GM23338 (cell line): ENCODE results near the gene CPT2. TPM values are rescaled to one million over a fixed set of nuclear protein-coding genes. Genes with fewer than 3 reads are reported as not detected.

Source experiments
- ATAC-seq: fragments of 200-7000 bp; cut with Tn5 transposase; 3 replicates; pipeline ENCODE4 v1.9.1; 2020
- DNase-seq: peaks from one replicate; pipeline ENCODE4 v3.0.0-alpha.2; 2015; ENCODE audit warnings: low spot score
- H2AFZ ChIP-seq: fragments of 200-600 bp; sonication (generic); 2 replicates; pipeline ENCODE4 v1.8.0; 2016; ENCODE audit warnings: antibody characterized with exemption, mild to moderate bottlenecking, moderate library complexity
- H3F3A ChIP-seq: fragments of 200-600 bp; sonication (generic); replicated peaks from 2 replicates; pipeline ENCODE4 v1.8.0; 2017; ENCODE audit warnings: antibody characterized with exemption, mixed run types, low read depth
- H3K27ac ChIP-seq: fragments of 200-600 bp; sonication (generic); 2 replicates; pipeline ENCODE4 v1.6.1; 2016; ENCODE audit warnings: low read depth
- H3K27me3 ChIP-seq: fragments of 200-600 bp; sonication (generic); 2 replicates; pipeline ENCODE4 v1.8.0; 2016; ENCODE audit warnings: mild to moderate bottlenecking, mixed run types, moderate library complexity; ENCODE audit not compliant: insufficient read depth
- H3K36me3 ChIP-seq: fragments of 200-600 bp; sonication (generic); 2 replicates; pipeline ENCODE4 v1.8.0; 2016; ENCODE audit warnings: mild to moderate bottlenecking; ENCODE audit not compliant: insufficient read depth
- H3K4me1 ChIP-seq: fragments of 200-600 bp; sonication (generic); 2 replicates; pipeline ENCODE4 v1.8.0; 2016; ENCODE audit warnings: mild to moderate bottlenecking, moderate library complexity; ENCODE audit not compliant: insufficient read depth
- H3K4me2 ChIP-seq: fragments of 200-600 bp; sonication (generic); 2 replicates; pipeline ENCODE4 v1.7.1; 2017; ENCODE audit warnings: mixed run types
- H3K4me3 ChIP-seq: fragments of 200-600 bp; sonication (generic); 2 replicates; pipeline ENCODE4 v1.6.1; 2016; ENCODE audit warnings: mixed run types
- H3K79me2 ChIP-seq: fragments of 200-600 bp; sonication (generic); replicated peaks from 2 replicates; pipeline ENCODE4 v1.8.0; 2017; ENCODE audit warnings: mild to moderate bottlenecking; ENCODE audit not compliant: insufficient read depth
- H3K9me2 ChIP-seq: fragments of 200-600 bp; sonication (generic); 2 replicates; pipeline ENCODE4 v1.8.0; 2017; ENCODE audit not compliant: insufficient read depth
- H4K20me1 ChIP-seq: fragments of 200-600 bp; sonication (generic); replicated peaks from 2 replicates; pipeline ENCODE4 v1.8.0; 2017; ENCODE audit warnings: mild to moderate bottlenecking; ENCODE audit not compliant: insufficient read depth
- H3K27ac Mint-ChIP-seq: 2 replicates; pipeline ENCODE4 v1.8.0; 2020; ENCODE audit warnings: inconsistent platforms, mild to moderate bottlenecking, moderate library complexity, mixed read lengths
- H3K27me3 Mint-ChIP-seq: 3 replicates; pipeline ENCODE4 v1.8.0; 2022; ENCODE audit warnings: low read depth, mild to moderate bottlenecking, moderate library complexity, mixed read lengths, inconsistent platforms; ENCODE audit not compliant: insufficient read depth, poor library complexity
- H3K36me3 Mint-ChIP-seq: 3 replicates; pipeline ENCODE4 v1.8.0; 2021; ENCODE audit warnings: low read depth, mild to moderate bottlenecking, inconsistent platforms, moderate library complexity, mixed read lengths
- H3K4me1 Mint-ChIP-seq: 3 replicates; pipeline ENCODE4 v1.8.0; 2020; ENCODE audit warnings: mild to moderate bottlenecking, inconsistent platforms, mixed read lengths
- H3K4me3 Mint-ChIP-seq: 3 replicates; pipeline ENCODE4 v1.8.0; 2021; ENCODE audit warnings: moderate library complexity, mild to moderate bottlenecking, inconsistent platforms, mixed read lengths
- H3K9me3 Mint-ChIP-seq: 3 replicates; pipeline ENCODE4 v1.8.0; 2020; ENCODE audit warnings: moderate library complexity, mild to moderate bottlenecking, inconsistent platforms, mixed read lengths
- CREB1 ChIP-seq: fragments of 250-450 bp; sonication (Bioruptor Pico); IDR thresholded peaks from 2 replicates; pipeline ENCODE4 v1.5.0; 2020; ENCODE audit warnings: low read depth, mild to moderate bottlenecking, moderate library complexity
- CTCF ChIP-seq, 2 experiments: fragments of 200-600 bp in 1 of 2; sonication (generic) in 1 of 2; conservative IDR thresholded peaks; 2 replicates each; pipeline versions ENCODE4 v1.5.1 to v1.6.1; 2016 to 2017; ENCODE audit warnings: antibody characterized with exemption in 2 of 2, low read depth in 2 of 2, mild to moderate bottlenecking in 2 of 2, moderate library complexity in 1 of 2
- ETS1 ChIP-seq: IDR thresholded peaks from 2 replicates; pipeline ENCODE4 v1.6.1; 2016; ENCODE audit warnings: antibody characterized with exemption
- EZH2 ChIP-seq: fragments of 200-600 bp; sonication (generic); IDR thresholded peaks from one replicate; pipeline ENCODE4 v1.8.0; 2017; ENCODE audit warnings: antibody characterized with exemption, mild to moderate bottlenecking, low read depth; ENCODE audit not compliant: unreplicated experiment
- EZH2phosphoT487 ChIP-seq: fragments of 200-600 bp; sonication (generic); IDR thresholded peaks from one replicate; pipeline ENCODE4 v1.8.1; 2018; ENCODE audit warnings: antibody characterized with exemption; ENCODE audit not compliant: unreplicated experiment
- JUNB ChIP-seq: IDR thresholded peaks from one replicate; pipeline ENCODE4 v1.6.1; 2016; ENCODE audit warnings: antibody characterized with exemption; ENCODE audit not compliant: unreplicated experiment
- NANOG ChIP-seq: IDR thresholded peaks from 2 replicates; pipeline ENCODE4 v1.6.1; 2016; ENCODE audit warnings: antibody characterized with exemption, borderline replicate concordance
- POLR2AphosphoS5 ChIP-seq: IDR thresholded peaks from 2 replicates; pipeline ENCODE4 v1.6.1; 2016; ENCODE audit warnings: antibody characterized with exemption, low read depth
- REST ChIP-seq: IDR thresholded peaks from one replicate; pipeline ENCODE4 v1.6.1; 2018; ENCODE audit warnings: antibody characterized with exemption; ENCODE audit not compliant: unreplicated experiment
- STAT1 ChIP-seq: IDR thresholded peaks from one replicate; pipeline ENCODE4 v1.6.1; 2016; ENCODE audit warnings: antibody characterized with exemption; ENCODE audit not compliant: unreplicated experiment
- ZNF114 ChIP-seq: fragments of 250-450 bp; sonication (Bioruptor Pico); IDR thresholded peaks from 2 replicates; pipeline ENCODE4 v1.5.0; 2020; ENCODE audit warnings: mild to moderate bottlenecking, moderate library complexity
- ZNF331 ChIP-seq: fragments of 250-450 bp; sonication (Bioruptor Pico); IDR thresholded peaks from 2 replicates; pipeline ENCODE4 v1.5.0; 2020; ENCODE audit warnings: low read depth, mild to moderate bottlenecking, moderate library complexity
- ZNF462 ChIP-seq: fragments of 250-450 bp; sonication (Bioruptor Pico); IDR thresholded peaks from 2 replicates; pipeline ENCODE4 v1.5.0; 2020; ENCODE audit warnings: mild to moderate bottlenecking, moderate library complexity
- polyA plus RNA-seq: library from polyadenylated mRNA; unstranded; fragments of >200 nt; fragmentation: Nextera tagmentation; extraction: Ambion mirVana; gene quantifications from 2 replicates; pipeline ENCODE4 v1.2.1, GENCODE V29; 2016
- total RNA-seq: library from RNA; depleted of rRNA; stranded (reverse); fragments of >200 nt; shearing (Covaris generic); gene quantifications from 2 replicates; pipeline ENCODE4 v1.2.3, GENCODE V29; 2014

Gene CPT2
- total and polyA plus RNA-seq, 2 experiments from 2014 or later, result 11.2 to 30.6 TPM

GRCh38 chr1:53250325-53250724 is 53.7 kb downstream of the CPT2 start:
- no peaks in the 10 kb centered on the region for H3K79me2 ChIP-seq
- no peak overlapping the region for H3K27ac ChIP-seq
- DNase-seq, result no peak
- no peaks in the 10 kb centered on the region for H3K4me1 ChIP-seq
- TF ChIP-seq JUNB (no peak), NANOG (no peak), CTCF (conservative IDR thresholded peaks at IDR 0.05; ENCODE audit: low read depth in 2 of 2) (no peak), ZNF462 (CRISPR knock-in tag) (no peak), ETS1 (no peak), ZNF114 (CRISPR knock-in tag) (no peak), STAT1 (no peak), EZH2 (no peak), REST (no peak), CREB1 (no peak), ZNF331 (no peak), POLR2AphosphoS5 (no peak), EZH2phosphoT487 (no peak)
- no peak overlapping the region for H3K4me2 ChIP-seq
- H3K9me3 Mint-ChIP-seq, result no peaks in the 10 kb centered on the region
- H3K4me3 Mint-ChIP-seq, result no peak overlapping the region
- H2AFZ ChIP-seq, result no peak overlapping the region
- H3K27me3 ChIP-seq, result no peaks in the 10 kb centered on the region
- H3K4me1 Mint-ChIP-seq, result no peaks in the 10 kb centered on the region; the same call in 2 of the 3 replicates
- peaks cover 87% of the 10 kb centered on the region for H3K36me3 Mint-ChIP-seq
- ATAC-seq, result no peak
- H4K20me1 ChIP-seq, result peaks cover 19% of the 10 kb centered on the region
- no peak overlapping the region for H3K27ac Mint-ChIP-seq
- no peak overlapping the region for H3K4me3 ChIP-seq
- peaks cover 6% of the 10 kb centered on the region for H3K27me3 Mint-ChIP-seq
- peaks cover 85% of the 10 kb centered on the region for H3K36me3 ChIP-seq
- H3F3A ChIP-seq, result peaks cover 5% of the 10 kb centered on the region
- H3K9me2 ChIP-seq, result no peaks in the 10 kb centered on the region
